Lower lobe of right lung (tissue), 2 donors: ENCODE data around the gene EFHD2. TPM values are rescaled to one million over a fixed set of nuclear protein-coding genes. Genes with fewer than 3 reads are reported as not detected.

Experiments used
- ATAC-seq, 2 donors: fragments of 200-7000 bp; cut with Tn5 transposase; one replicate each; pipeline ENCODE4 v1.9.1; 2020 to 2022; ENCODE audit warnings: mild to moderate bottlenecking in 2 of 2, moderate library complexity in 2 of 2
- DNase-seq: peaks from one replicate; pipeline ENCODE4 v3.0.0-alpha.2; 2020
- H3K27ac ChIP-seq: fragments of 200-600 bp; one replicate; pipeline ENCODE4 v1.8.0; 2022
- H3K27me3 ChIP-seq: fragments of 200-600 bp; one replicate; pipeline ENCODE4 v1.8.0; 2022; ENCODE audit warnings: low read depth
- H3K36me3 ChIP-seq: fragments of 200-600 bp; one replicate; pipeline ENCODE4 v1.8.0; 2022; ENCODE audit warnings: mild to moderate bottlenecking
- H3K4me1 ChIP-seq: fragments of 200-600 bp; one replicate; pipeline ENCODE4 v1.8.0; 2022
- H3K4me3 ChIP-seq: fragments of 200-600 bp; one replicate; pipeline ENCODE4 v1.8.0; 2022; ENCODE audit warnings: mild to moderate bottlenecking
- H3K9me3 ChIP-seq: fragments of 200-600 bp; one replicate; pipeline ENCODE4 v1.8.0; 2022
- CTCF ChIP-seq: fragments of 200-600 bp; IDR thresholded peaks from one replicate; pipeline ENCODE4 v1.8.0; 2022; ENCODE audit warnings: antibody characterized with exemption, mild to moderate bottlenecking
- intact Hi-C: fragments of 100-400 bp; cut with DNase I; formaldehyde crosslinking; loops from one replicate; pipeline ENCODE4 v1.11.0; 2022
- total RNA-seq: library from RNA; stranded (reverse); fragmentation: NEBNext Ultra II Directional; extraction: Animal tissue kit (Norgen Biotek cat#: 25700); gene quantifications from one replicate; pipeline ENCODE4 v1.2.1, GENCODE V29; 2021
- donor health status: DM: no; HTN: yes; CAD: no; lungs with severe emphysema.

The EFHD2 gene
- total RNA-seq, 1 donor from 2014 or later = 100 TPM

GRCh38 chr1:15380601-15381508 lies 28.8 kb upstream of the EFHD2 start:
- H3K4me1 ChIP-seq = no peaks in the 10 kb centered on the region
- no peak overlapping the region for H3K27ac ChIP-seq
- no peaks in the 10 kb centered on the region for H3K9me3 ChIP-seq
- intact Hi-C loops = no loop called here
- ATAC-seq (no peak), DNase-seq (no peak)
- H3K36me3 ChIP-seq = no peaks in the 10 kb centered on the region
- no peaks in the 10 kb centered on the region for H3K27me3 ChIP-seq
- TF ChIP-seq CTCF = no peak
- H3K4me3 ChIP-seq = no peak overlapping the region

- H3K4me3 ChIP-seq = no peak overlapping the region
- ATAC-seq (no peak), DNase-seq (no peak)
- H3K27ac ChIP-seq = no peak overlapping the region
- intact Hi-C loops = no loop called here
- H3K4me1 ChIP-seq = peaks cover 5% of the 10 kb centered on the region
- no peaks in the 10 kb centered on the region for H3K36me3 ChIP-seq
- no peak for TF ChIP-seq CTCF
- H3K27me3 ChIP-seq = no peaks in the 10 kb centered on the region
- H3K9me3 ChIP-seq = no peaks in the 10 kb centered on the region
These were observed 27.9 kb upstream of the EFHD2 start for GRCh38 chr1:15381805-15382204.

GRCh38 chr1:15382601-15383518 lies 26.8 kb upstream of the EFHD2 start:
- TF ChIP-seq CTCF = no peak
- no peak overlapping the region for H3K27ac ChIP-seq
- H3K4me3 ChIP-seq = no peak overlapping the region
- no peaks in the 10 kb centered on the region for H3K9me3 ChIP-seq
- ATAC-seq (no peak), DNase-seq (no peak)
- intact Hi-C loops = no loop called here
- no peaks in the 10 kb centered on the region for H3K36me3 ChIP-seq
- no peaks in the 10 kb centered on the region for H3K27me3 ChIP-seq
- peaks cover 5% of the 10 kb centered on the region for H3K4me1 ChIP-seq

- ATAC-seq = no peak
- TF ChIP-seq CTCF = no peak
- intact Hi-C loops = no loop called here
- H3K27ac ChIP-seq = no peak overlapping the region
- H3K4me1 ChIP-seq = peaks cover 5% of the 10 kb centered on the region
- DNase-seq = no peak
- H3K9me3 ChIP-seq = no peaks in the 10 kb centered on the region
- no peaks in the 10 kb centered on the region for H3K36me3 ChIP-seq
- no peak overlapping the region for H3K4me3 ChIP-seq
- H3K27me3 ChIP-seq = no peaks in the 10 kb centered on the region
These were observed 25.9 kb upstream of the EFHD2 start for GRCh38 chr1:15383810-15384209.

GRCh38 chr1:15384301-15384901 lies 25.3 kb upstream of the EFHD2 start:
- H3K27me3 ChIP-seq = no peaks in the 10 kb centered on the region
- intact Hi-C loops = no loop called here
- H3K9me3 ChIP-seq = no peaks in the 10 kb centered on the region
- DNase-seq = no peak
- H3K36me3 ChIP-seq = no peaks in the 10 kb centered on the region
- no peak overlapping the region for H3K4me3 ChIP-seq
- no peak for ATAC-seq
- H3K27ac ChIP-seq = no peak overlapping the region
- TF ChIP-seq CTCF = no peak
- H3K4me1 ChIP-seq = peaks cover 5% of the 10 kb centered on the region
